IPS-18a (cell line): ENCODE measurements around the gene TMEM80.

Experiments used
- H3K27ac ChIP-seq: one replicate; pipeline ENCODE4 v1.5.1; 2013; ENCODE audit warnings: low read length
- H3K27me3 ChIP-seq: one replicate; pipeline ENCODE4 v1.6.1; 2013; ENCODE audit warnings: mild to moderate bottlenecking, low read length; ENCODE audit not compliant: control insufficient read depth, insufficient read depth
- H3K36me3 ChIP-seq: one replicate; pipeline ENCODE4 v1.6.1; 2013; ENCODE audit warnings: low read depth, low read length; ENCODE audit not compliant: control insufficient read depth
- H3K4me1 ChIP-seq: one replicate; pipeline ENCODE4 v1.6.1; 2013; ENCODE audit warnings: low read depth, low read length; ENCODE audit not compliant: control insufficient read depth
- H3K4me3 ChIP-seq: one replicate; pipeline ENCODE4 v1.5.1; 2013; ENCODE audit warnings: low read length
- H3K9ac ChIP-seq: one replicate; pipeline ENCODE4 v1.6.1; 2013; ENCODE audit warnings: mild to moderate bottlenecking, low read length, moderate library complexity
- H3K9me3 ChIP-seq: one replicate; pipeline ENCODE4 v1.6.1; 2013; ENCODE audit warnings: low read depth, low read length; ENCODE audit not compliant: control insufficient read depth

Gene TMEM80

DNA sequence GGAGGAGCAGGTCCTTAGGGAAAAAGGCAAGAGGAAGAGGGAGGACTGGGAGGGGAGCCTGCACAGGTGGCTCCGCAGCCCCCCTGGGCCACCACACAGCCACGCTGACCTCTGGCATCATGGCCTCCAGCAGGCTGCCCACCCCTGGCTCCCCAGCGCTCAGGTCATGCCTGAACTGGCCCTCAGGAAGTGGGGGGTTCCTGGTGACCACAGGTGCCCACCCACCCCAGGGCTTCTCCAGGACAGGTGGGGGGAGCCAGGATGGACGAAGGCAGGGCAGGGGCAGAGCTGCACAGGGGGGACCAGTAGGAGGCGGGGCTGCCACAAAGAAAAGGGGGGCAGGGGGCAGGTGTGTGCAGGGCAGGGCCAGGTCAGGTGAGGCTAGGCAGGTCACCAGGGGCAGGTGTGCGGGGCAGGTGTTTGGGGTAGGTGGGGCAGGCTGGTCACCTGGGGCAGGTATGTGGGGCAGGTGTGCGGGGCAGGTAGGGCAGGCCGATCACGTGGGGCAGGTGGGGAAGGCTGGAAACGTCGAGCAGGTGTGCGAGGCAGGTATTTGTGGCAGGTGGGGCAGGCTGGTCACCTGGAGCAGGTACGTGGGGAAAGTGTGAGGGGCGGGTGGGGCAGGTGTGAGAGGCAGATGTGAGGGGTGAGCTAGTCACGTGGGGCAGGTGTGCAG, 1.6 kb upstream of the TMEM80 start:
- Histone ChIP-seq H3K36me3 (peaks cover 3% of the 10 kb centered on the region), H3K4me3 (no peak overlapping the region), H3K27me3 (no peaks in the 10 kb centered on the region), H3K4me1 (no peaks in the 10 kb centered on the region), H3K27ac (no peak overlapping the region), H3K9me3 (no peaks in the 10 kb centered on the region), H3K9ac (no peak overlapping the region)

DNA sequence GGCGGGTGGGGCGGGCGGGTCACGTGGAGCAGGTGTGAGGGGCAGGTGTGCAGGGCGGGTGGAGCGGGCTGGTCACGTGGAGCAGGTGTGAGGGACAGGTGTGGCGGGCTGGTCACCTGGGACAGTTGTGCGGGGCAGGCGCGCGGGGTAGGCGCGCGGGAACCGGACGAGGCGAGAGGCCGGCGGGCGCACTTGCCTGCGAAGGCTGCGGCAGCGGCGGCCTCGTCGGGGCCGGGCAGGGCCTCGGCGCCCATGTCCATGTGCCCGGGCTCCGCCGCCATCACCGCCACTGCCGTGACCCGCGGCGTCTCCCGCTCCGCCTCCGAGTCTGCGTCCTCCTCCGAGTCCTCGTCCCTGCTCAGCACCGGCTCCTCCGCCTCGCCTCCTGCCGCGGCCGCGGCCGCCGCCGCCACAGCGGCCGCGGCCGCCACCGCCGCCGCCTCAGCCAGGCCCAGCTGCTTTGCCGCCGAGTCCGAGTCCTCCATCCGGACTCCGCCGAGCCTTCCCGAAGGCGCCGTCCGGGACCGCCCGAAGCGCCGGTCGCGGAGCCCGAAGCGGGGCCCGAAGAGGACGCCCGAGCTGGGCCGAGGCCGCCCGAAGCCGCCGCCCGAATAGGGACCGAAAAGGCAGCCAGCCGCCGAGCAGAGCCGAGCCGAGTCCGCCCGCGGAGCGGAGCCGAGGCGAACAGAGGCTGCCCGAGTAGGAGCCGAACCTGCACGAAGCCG, 891 bp upstream of the TMEM80 start, which contains the start of gene DEAF1:
TSS of gene DEAF1 (minus strand) at position 660 of the 725 bp plus-strand sequence. CDS start at position 485, 175 bp downstream.
- Histone ChIP-seq H3K36me3 (peaks cover under 1% of the 10 kb centered on the region), H3K9me3 (no peaks in the 10 kb centered on the region), H3K4me3 (peak within 1 kb of the TSS; percentile 88), H3K4me1 (no peaks in the 10 kb centered on the region), H3K27me3 (no peaks in the 10 kb centered on the region), H3K27ac (peak within 1 kb of the TSS; percentile 92), H3K9ac (peak within 1 kb of the TSS; percentile 93)

GRCh38 chr11:695288-695537, 403 bp upstream of the TMEM80 start:
- Histone ChIP-seq H3K4me3 (peak overlapping the region; percentile 88), H3K9ac (peak overlapping the region; percentile 93), H3K27ac (peak overlapping the region; percentile 92), H3K27me3 (no peaks in the 10 kb centered on the region), H3K9me3 (no peaks in the 10 kb centered on the region), H3K36me3 (peaks cover 3% of the 10 kb centered on the region), H3K4me1 (no peaks in the 10 kb centered on the region)

- no peak overlapping the region for H3K27ac ChIP-seq
- no peaks in the 10 kb centered on the region for H3K9me3 ChIP-seq
- no peaks in the 10 kb centered on the region for H3K27me3 ChIP-seq
- H3K4me3 ChIP-seq: no peak overlapping the region
- H3K36me3 ChIP-seq: peaks cover 3% of the 10 kb centered on the region
- H3K9ac ChIP-seq: no peak overlapping the region
- H3K4me1 ChIP-seq: no peaks in the 10 kb centered on the region
These were observed 1.4 kb downstream of the TMEM80 start for GRCh38 chr11:696955-697491.

- Histone ChIP-seq H3K36me3 (peaks cover 3% of the 10 kb centered on the region), H3K27ac (no peak overlapping the region), H3K4me3 (no peak overlapping the region), H3K9ac (no peak overlapping the region), H3K4me1 (no peaks in the 10 kb centered on the region), H3K9me3 (no peaks in the 10 kb centered on the region), H3K27me3 (no peaks in the 10 kb centered on the region)
These were observed 2.2 kb downstream of the TMEM80 start for GRCh38 chr11:697811-698311.

DNA sequence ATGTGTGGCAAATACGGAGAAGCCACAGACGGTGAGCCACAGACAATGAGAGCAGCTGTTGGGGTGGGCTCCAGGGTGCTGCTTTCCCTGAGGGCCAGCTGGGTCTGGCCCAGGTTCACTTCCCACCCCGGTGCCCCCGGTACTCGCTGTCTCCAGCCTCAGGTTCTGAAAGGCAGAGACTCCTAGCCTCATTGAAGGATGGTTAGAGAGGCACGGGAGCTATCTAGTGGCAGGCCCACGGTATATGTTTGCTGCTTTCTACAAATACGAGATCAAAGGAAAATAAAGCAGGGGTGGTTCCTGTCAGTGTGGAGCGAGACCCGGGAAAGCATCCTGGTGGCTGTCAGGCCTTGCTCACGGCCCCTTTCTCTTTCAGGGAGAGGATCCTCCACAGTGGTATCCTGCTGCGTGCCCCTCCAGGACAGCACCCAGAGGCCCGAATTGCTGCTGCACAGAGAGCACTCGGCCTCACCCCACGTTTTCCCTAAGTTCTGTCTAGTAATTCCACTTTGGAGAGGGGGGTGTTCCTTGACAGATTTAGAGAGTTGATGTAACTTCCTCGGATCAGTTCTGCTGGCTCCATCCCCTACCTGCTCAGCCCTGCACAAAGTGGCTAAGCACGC, 3.0 kb downstream of the TMEM80 start:
- Histone ChIP-seq H3K9ac (no peak overlapping the region), H3K27ac (no peak overlapping the region), H3K4me3 (no peak overlapping the region), H3K36me3 (peaks cover 3% of the 10 kb centered on the region), H3K4me1 (no peaks in the 10 kb centered on the region), H3K27me3 (no peaks in the 10 kb centered on the region), H3K9me3 (no peaks in the 10 kb centered on the region)

DNA sequence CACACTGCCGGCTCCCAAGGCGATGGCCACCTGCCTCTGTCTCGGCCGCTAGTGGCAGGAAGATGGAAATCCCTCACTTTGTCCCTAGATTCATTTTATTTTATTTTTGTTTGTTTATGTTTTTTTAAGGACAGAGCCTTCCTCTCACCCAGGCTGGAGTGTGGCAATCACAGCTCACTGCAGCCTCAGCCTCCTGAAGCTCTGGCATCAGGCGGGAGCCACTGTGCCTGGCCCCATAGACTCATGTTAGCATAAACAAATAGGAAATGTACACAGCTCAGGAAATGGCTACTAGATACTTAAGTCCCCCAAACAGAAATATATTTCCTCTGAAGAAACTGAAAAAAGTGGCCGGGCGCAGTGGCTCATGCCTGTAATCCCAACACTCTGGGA, 3.5 kb downstream of the TMEM80 start:
- Histone ChIP-seq H3K36me3 (peaks cover 3% of the 10 kb centered on the region), H3K27me3 (no peaks in the 10 kb centered on the region), H3K4me1 (no peaks in the 10 kb centered on the region), H3K9ac (no peak overlapping the region), H3K9me3 (no peaks in the 10 kb centered on the region), H3K4me3 (no peak overlapping the region), H3K27ac (no peak overlapping the region)

GRCh38 chr11:699753-700152, 4.1 kb downstream of the TMEM80 start:
- H3K9me3 ChIP-seq: no peaks in the 10 kb centered on the region
- no peak overlapping the region for H3K27ac ChIP-seq
- H3K9ac ChIP-seq: no peak overlapping the region
- H3K4me1 ChIP-seq: no peaks in the 10 kb centered on the region
- no peaks in the 10 kb centered on the region for H3K27me3 ChIP-seq
- H3K4me3 ChIP-seq: no peak overlapping the region
- peaks cover 3% of the 10 kb centered on the region for H3K36me3 ChIP-seq

DNA sequence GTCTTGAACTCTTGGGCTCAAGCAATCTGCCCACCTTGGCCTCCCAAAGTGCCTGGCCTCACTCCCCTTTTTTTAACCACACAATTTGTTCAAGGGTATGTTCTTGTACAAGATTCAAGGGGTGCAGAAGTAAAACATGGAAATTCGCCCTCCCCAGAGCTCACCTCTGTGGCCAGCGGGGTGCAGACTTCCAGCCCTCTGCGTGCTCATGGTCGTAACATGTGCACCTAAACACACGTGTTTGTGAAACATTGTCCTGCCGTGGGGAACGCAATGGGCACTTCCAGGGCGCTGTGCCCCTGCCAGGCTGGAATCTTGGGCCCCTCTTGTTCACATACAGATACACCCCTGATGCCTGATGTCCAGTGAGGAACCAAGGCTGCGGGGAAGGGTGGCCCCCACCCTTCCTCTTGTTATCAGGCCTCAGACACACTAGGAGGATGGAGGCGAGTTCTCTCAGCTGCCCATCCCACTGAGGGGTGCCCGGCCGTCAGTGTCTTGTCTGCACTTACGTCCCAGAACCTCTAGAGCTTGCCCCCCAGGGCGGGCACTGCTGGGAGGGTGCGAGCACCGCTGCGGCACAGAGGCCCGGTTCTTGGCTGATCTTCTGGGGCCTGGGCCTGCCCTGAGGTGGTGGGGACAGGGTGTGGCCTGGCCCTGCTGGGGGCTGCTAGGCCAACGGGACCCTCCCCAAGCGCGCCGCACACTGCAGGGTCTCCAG, 6.3 kb downstream of the TMEM80 start:
- Histone ChIP-seq H3K36me3 (peaks cover 3% of the 10 kb centered on the region), H3K4me1 (no peaks in the 10 kb centered on the region), H3K27me3 (peaks cover 7% of the 10 kb centered on the region), H3K4me3 (no peak overlapping the region), H3K9ac (no peak overlapping the region), H3K9me3 (no peaks in the 10 kb centered on the region), H3K27ac (no peak overlapping the region)

GRCh38 chr11:702462-703461, 7.1 kb downstream of the TMEM80 start:
- H3K27me3 ChIP-seq: peaks cover 8% of the 10 kb centered on the region
- H3K27ac ChIP-seq: no peak overlapping the region
- H3K9ac ChIP-seq: no peak overlapping the region
- no peak overlapping the region for H3K4me3 ChIP-seq
- H3K36me3 ChIP-seq: peaks cover 3% of the 10 kb centered on the region
- no peaks in the 10 kb centered on the region for H3K9me3 ChIP-seq
- H3K4me1 ChIP-seq: peaks cover 7% of the 10 kb centered on the region
